PC-3 (cell line): ENCODE data around the gene DLG2.

Source experiments
- EZH2 ChIP-seq: fragments of 300-600 bp; sonication (generic); IDR thresholded peaks from one replicate; pipeline ENCODE4 v1.6.1; 2017; ENCODE audit warnings: antibody characterized with exemption, mild to moderate bottlenecking, low read length; ENCODE audit not compliant: unreplicated experiment
- TF ChIP-seq, protein P1 (sequence below): fragments of 300-600 bp; sonication (generic); conservative IDR thresholded peaks from 2 replicates; pipeline ENCODE4 v1.5.1; 2017; ENCODE audit warnings: antibody characterized with exemption, low read depth, mild to moderate bottlenecking, low read length

DNA sequence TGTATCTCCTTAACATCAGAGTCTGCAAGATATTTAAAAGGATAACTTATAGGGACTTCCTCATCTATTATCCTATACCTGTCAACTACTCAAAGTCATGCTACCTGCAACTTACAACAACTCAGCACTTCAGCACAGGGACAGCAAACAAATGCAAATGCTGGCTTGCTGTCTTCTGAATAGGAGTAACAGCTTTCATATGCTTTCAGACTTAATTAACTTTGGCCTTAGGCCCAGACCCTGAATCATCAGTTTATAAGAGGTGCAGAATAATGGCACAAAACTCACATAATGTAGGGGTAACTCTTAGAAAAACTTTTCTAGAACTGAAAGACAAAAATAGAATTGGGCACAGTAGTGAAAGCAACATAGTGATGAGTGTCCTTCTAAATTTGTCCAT is 953.4 kb downstream of the DLG2 start:
- TF ChIP-seq, protein P1, sequence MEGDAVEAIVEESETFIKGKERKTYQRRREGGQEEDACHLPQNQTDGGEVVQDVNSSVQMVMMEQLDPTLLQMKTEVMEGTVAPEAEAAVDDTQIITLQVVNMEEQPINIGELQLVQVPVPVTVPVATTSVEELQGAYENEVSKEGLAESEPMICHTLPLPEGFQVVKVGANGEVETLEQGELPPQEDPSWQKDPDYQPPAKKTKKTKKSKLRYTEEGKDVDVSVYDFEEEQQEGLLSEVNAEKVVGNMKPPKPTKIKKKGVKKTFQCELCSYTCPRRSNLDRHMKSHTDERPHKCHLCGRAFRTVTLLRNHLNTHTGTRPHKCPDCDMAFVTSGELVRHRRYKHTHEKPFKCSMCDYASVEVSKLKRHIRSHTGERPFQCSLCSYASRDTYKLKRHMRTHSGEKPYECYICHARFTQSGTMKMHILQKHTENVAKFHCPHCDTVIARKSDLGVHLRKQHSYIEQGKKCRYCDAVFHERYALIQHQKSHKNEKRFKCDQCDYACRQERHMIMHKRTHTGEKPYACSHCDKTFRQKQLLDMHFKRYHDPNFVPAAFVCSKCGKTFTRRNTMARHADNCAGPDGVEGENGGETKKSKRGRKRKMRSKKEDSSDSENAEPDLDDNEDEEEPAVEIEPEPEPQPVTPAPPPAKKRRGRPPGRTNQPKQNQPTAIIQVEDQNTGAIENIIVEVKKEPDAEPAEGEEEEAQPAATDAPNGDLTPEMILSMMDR = no peak
- no peak for TF ChIP-seq EZH2
